ENCODE measurements around the gene SHMT1.
A peak's percentile ranks its signal among the peaks of the same experiment; 100 is the strongest.

Gene SHMT1

DNA sequence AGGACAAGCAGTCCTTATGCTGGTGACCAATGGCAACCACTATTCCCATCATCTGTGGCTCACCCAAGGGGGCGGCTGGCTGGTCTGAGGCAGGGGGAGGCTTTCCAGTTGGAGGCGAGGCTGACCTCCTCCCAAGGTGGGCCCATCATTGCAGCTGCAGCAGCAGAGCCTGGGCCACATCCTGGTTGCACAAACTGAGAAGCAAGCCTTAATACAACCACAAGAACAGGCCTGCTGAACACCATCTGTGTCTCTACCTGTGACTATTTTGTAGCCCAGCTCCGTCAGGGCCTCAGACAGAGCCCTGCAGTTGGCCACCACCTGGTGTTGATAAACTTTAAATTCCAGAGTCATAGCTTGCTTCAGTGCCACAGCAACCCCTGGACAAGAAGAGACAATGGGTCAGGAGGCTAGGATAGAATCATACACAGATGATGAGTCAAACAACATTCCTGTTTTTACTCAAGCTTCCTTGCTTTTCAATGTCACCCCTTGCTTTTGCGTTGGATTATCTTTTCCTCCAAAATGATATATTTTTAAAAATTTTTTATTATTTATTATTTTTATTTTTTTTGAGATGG lies 30.4 kb downstream of the SHMT1 start:
- intact Hi-C loops (cut with DNase I), result no loop called here
- no peak for DNase-seq

DNA sequence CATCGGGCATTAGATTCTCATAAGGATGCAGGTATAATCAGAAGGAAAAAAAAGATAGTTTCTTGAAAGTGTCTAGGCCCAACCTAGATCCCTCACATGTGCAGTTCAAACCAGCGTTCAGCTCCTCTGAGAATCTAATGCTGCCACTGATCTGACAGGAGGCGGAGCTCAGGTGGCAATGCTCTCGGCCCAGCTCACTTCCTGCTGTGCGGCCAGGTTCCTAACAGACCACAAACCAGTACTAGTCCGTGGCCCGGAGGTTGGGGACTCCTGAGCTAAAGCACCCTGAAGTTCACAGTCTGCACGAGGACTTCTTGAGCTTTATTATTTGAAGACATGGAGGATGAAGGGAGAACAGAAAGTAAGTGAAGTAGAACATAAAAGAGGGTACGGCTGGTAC lies 31.5 kb downstream of the SHMT1 start:
- intact Hi-C loops (cut with DNase I), result no loop called here
- no peak for DNase-seq

DNA sequence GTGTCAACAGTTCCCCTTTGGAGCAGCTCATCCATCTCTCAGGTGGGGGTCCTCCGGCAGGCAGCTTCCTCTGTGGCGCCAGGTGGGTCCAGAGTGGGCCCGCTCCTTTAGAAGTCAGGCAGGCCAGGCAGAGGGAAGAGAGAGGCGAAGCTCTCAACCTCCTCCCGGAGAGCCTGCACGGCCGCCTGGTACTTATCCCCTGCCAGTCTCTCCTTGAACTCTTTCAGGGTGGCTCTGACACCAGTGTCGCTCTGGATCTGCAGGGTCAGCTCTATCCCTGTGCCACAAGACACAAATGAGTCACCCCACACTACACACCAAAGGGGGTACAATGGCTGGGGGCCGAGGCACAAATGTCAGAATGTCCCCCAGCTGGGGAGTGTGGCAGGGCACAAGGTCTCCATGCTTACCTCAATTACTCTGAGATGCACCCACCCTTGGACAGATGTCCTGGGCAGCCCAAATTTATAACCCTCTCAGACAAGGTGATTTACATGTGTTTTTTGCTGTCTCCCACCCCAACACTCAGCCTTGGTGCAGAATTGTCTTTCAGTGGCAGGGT lies 34.6 kb downstream of the SHMT1 start:
- intact Hi-C loops (cut with DNase I), result no loop called here

DNA sequence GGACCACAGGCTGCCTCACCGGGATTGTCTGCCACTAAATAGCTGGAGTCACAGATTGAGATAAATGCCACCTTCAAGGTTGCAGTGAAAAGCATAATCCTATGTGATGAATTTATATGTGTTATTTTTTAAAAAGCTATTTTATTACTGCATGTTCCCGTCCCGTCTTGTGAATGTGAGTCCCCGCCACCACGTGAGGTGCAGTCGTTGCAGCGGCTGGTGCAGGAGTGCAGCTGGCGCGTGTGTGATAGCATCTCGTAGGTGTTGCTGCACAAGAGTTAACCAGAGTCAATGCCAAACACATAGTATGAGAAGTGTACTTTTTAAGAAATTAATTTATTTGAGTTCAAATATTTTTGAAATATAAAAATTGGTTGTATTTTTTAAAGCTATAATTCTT lies 35.8 kb downstream of the SHMT1 start:
- peak in 33 of 42 donors; percentile 16 to 75 (median 52) for DNase-seq
- intact Hi-C loops (cut with DNase I), result no loop called here

More for the DNA sequence above, 34.6 kb downstream of the SHMT1 start:
- no peak for DNase-seq

DNA sequence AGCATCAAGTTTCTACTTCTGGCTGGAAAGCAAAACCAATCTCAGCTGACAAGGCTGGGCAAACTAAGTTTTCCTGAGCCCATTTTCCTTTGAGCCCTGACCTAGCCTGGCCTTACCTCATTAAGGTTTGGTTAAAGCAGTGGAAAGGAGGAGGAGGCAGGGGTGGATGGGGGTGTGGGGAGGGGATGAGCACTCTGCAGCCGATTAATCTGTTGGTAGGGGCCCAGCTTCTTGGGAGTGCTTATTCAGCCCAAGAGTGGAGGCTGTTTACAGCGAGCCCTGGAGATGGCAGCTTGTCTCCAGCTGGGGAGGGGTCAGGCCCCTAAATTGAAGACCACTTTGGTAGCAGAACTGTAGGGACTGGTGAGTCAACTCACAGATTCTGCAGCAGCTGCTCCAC lies 36.3 kb downstream of the SHMT1 start:
- DNase-seq, result no peak
- intact Hi-C loops (cut with DNase I), result no loop called here

DNA sequence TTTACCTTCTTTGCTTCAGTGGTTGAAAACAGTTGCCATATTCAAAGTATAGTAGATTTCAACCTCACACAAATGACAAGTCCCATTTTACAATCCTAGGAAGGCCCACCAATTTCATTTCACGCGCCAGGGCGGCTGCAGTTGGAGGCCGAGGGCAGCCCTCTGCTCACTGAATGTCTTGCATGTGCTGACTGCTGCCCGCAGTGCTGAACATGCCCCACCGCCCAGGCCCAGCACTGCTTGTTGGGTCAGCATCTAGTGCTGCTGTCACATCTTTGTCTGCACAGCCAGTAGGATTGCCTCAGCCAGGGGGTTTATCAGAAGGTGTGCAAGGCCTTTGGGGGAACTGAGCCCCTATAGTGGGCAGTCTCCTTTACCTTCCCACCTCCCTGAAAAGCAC lies 36.8 kb downstream of the SHMT1 start:
- no peak for DNase-seq
- intact Hi-C loops (cut with DNase I), result no loop called here

DNA sequence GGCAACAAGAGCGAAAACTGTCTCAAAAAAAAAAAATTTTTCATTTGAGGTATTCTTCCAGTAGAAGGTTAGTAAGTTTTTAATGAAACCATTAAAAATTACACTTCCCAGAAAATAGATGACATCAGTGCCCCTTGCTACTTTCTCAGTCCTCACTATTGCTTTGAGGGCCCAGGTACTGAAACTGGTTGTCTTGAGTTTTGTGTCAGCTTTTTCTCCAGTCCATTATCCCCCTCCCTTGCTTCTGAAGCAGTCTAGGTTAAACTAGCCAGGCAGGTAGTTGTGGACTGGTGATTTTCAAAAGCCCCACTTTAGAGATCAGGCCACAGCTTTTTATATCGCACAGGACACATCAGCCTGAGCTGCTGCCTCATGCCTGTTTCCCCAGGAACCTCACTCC lies 37.3 kb downstream of the SHMT1 start:
- intact Hi-C loops (cut with DNase I), result no loop called here
- DNase-seq, result no peak

DNA sequence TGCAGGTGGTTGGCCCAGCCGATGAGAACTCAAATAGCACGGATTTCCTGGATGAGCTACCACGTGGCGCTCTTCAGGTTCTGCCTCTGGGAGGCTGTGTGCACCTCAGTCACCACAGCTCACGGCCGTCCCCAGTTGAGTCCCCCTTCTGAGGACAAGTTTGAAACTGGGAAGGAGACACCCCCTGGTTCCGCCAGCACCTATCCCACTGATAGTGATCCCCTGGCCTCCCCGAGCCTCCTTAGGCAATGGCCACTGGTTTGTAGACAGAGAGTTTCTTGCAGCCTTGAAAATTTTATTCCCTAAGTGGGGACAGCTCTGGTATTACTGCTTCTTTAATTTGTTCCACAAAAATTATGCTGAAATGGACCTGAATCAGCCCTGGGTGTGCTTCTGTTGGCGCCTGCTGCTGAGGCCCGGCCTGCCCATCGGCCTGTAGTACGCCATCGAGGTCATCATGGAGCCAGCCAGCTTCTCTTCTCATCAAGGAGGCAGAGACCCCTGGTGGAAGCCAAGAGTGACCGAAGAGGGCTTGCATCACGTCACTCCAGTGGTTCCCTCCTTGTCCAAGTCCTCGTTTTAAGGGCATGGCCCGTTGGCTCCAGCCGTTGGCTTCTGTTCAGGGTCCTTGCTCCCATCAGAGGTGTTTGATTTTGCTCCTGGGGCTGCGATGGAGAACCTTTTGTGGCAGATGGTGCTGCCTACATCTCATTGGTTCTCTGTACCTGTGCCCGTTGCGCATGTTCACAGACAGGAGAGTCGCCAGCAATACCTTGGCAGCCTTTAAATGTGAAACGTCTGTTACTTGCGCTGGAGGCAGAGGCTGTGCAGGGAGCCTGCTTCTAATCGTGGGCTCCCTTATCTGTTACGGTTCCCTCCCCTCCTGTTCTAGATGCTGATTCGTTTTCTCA lies 39.0 kb downstream of the SHMT1 start:
- intact Hi-C loops (cut with DNase I), result no loop called here
- DNase-seq, result no peak

DNA sequence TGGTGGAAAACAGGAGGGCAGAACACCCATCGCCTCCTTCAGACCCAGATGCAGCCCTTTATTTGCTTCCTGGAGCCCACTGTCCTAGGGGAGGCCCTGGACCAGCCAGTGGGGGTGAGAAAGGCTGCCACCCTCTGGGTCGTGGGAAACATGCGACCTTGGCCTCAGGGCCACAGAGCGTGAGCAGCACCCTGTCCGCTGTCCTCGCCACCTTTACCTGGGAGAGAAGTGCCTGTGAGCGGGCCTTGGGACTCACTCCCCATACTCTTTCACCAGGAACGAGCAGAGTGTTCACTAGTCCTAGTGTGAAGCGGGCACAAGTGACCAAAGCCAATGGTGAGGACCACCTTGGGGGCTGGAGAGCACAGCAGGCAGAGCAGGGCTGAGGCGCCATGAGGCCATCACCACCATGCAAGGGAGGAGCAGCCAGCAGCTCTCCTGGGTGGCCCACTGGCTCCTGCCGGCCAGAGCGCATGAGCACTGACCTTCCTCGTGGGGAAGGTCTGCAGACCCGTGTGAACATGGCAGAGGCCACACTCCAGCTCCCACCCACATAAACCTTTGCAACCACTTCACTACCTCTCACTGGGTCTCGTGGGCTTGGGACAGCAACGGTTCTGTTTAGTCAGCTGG lies 39.7 kb downstream of the SHMT1 start:
- intact Hi-C loops (cut with DNase I), result no loop called here
- no peak for DNase-seq

DNA sequence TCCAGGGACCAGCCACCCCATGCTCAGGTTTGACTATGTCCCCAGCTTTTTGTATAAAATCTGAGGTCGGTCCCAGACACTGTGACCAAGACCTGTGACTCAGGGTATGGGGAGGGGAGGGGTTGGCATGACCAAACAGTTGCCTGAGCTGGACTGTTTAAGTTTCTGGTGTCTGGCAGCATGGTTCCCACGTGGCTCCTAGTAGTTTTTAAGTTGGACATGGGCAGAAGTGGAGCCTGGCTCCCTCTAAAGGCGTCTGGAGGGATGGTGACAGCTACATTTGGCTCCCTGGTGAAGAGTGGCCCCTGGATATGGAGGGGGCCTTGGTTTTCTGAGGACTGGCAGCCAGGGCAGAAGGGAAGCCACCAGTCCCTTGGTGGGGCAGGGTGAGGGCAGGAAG lies 40.3 kb downstream of the SHMT1 start:
- DNase-seq, result no peak
- intact Hi-C loops (cut with DNase I), result no loop called here

DNA sequence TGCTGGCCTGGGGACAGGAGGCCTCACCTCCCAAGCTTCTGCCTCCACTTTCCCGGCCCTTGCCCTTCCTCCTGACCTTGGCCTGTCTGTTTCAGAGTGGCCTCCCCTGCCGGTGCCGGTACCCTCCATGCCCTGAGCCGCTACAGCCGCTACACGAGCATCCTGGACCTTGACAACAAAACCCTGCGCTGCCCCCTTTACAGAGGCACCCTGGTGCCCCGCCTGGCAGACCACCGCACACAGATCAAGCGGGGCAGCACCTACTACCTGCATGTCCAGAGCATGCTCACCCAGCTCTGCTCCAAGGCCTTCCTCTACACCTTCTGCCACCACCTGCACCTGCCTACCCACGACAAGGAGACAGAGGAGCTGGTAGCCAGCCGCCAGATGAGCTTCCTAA lies 40.8 kb downstream of the SHMT1 start:
- DNase-seq, result no peak
- intact Hi-C loops (cut with DNase I), result no loop called here

DNA sequence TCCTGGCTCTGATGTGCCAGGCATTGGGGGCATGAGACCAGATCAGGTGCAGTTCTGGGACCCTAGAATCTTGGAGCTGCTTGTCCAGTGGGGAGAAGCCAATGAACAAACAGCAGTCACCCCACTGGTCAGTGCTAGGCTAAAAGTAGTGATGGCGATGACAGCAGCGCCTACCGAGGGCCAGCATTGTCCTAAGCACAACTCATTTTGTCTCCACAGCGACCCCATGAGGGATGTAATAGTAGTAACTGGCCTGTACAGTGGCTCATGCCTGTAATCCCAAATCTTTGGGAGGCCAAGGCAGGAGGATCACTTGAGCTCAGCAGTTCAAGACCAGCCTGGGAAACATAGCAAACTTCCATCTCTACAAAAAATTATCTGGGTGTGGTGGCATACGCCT lies 42.0 kb downstream of the SHMT1 start:
- DNase-seq, result no peak
- intact Hi-C loops (cut with DNase I), result no loop called here

DNA sequence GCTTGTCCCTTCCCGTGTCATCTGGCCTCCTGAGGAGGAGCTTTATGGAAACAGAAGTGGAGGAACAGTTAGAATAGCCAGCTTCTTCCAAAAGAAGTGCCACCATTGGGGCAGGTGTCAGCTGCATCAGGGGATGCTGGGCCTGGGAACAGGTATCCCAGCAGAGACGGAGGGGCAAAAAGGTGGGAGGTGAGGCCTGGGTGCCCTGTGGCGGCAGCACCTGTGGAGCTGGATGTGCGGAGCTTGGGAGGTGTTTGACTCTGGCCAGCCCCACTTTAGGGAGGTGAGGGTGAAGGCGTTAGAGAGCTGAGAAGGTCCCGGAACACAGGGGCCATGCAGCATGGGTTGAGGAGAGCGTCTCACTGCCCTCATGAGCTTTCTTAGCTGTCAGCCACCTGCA lies 43.0 kb downstream of the SHMT1 start:
- no peak for DNase-seq
- intact Hi-C loops (cut with DNase I), result no loop called here

DNA sequence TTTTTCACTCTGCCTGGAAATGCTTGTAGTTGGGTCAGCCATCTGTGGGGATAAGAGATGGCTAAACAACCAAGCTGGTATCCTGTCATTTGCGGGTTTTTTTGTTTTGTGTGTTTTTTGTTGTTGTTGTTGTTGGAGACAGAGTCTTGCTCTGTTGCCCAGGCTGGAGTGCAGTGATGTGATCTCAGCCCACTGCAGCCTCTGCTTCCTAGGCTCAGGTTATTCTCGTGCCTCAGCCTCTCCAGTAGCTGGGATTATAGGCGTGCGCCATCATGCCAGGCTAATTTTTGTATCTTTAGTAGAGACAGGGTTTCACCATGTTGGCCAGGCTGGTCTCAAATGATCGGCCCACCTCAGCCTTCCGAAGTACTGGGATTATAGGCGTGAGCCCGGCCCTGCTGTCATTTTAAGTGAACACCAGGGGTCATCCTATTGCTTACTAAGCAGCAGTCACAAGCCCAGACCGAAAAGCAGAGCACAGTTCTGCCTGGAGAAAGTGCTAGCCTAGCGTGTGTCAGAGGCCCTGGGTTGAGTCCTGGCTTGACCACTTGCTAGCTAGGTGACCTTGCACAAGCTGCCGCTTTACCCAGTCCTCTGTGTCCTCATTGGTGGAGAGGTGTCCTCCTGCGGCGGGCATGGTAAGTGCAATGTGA lies 43.6 kb downstream of the SHMT1 start:
- DNase-seq, result peak in 23 of 42 donors; percentile 13 to 74 (median 34)
- intact Hi-C loops (cut with DNase I), result loop anchor here (10.0 kb wide), 2 partner anchors 65 to 135 kb away; partner anchors contain the start of genes ALKBH5 and FLII

DNA sequence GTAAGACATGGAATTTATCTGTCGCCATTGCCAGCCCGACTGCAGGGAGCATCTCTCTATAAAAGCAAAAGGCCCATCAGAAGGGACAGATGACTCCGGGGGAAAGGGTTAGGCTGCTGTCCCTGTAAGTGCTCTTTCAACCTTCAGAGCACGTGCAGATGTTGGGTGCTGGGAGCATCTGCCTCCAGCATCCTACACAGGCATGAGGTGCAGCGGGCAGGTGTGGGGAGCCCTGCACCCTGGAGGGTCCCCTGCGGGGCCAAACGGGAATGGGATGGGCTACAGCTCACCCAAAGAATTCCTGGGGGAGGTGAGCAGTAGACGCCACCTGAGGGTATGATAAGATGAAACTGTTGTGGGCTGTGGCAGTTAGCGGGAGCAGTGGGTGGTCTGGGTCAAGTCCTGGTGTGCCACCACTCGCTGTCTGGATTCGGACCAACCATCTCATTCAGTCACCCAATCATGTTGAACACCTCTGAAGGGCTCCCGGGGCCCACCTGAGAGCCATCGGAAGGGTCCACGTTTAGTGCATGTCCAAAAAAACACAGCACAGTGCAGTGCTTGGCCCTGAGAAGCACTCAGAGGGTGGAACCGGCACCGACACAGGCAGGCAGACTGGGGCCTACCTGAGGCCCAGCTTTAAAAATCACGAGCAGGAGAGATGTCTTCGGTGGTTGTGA lies 44.4 kb downstream of the SHMT1 start:
- intact Hi-C loops (cut with DNase I), result loop anchor here (10.0 kb wide), 2 partner anchors 64 to 134 kb away; partner anchors contain the start of genes ALKBH5 and FLII
- DNase-seq, result no peak

DNA sequence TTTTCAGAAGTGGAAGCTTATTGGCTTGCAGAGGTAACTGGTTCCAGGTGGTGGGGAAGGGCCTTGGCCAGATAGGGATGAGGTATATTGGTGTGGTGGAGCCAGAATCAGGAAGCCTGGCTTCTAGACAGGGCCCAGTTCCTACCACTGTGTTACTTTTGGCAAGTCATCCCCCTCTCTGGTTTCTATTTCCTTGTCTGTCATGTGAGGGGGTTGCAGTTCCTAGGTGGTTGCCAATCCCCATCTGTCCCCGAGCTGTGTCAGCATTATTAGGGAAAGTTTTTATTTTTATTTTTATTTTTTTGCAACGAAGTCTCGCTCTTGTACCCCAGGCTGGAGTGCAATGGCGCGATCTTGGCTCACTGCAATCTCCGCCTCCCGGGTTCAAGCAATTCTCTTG lies 45.2 kb downstream of the SHMT1 start:
- DNase-seq, result no peak
- intact Hi-C loops (cut with DNase I), result loop anchor here (10.0 kb wide), 2 partner anchors 63 to 133 kb away; partner anchors contain the start of genes ALKBH5 and FLII

DNA sequence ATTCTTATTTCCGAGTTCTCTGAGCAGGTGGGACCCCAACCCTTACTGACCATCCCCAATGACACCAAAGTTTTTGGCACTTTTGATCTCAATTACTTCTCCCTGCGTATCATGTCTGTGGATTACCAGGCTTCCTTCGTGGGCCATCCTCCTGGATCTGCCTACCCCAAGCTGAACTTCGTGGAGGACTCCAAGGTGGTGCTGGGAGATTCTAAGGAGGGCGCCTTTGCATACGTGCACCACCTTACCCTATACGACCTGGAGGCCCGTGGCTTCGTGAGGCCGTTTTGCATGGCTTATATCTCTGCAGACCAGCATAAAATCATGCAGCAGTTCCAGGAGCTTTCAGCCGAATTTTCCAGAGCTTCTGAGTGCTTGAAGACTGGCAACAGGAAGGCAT lies 47.4 kb downstream of the SHMT1 start:
- intact Hi-C loops (cut with DNase I), result loop anchor here (10.0 kb wide), 2 partner anchors 61 to 131 kb away; partner anchors contain the start of genes ALKBH5 and FLII
- no peak for DNase-seq

DNA sequence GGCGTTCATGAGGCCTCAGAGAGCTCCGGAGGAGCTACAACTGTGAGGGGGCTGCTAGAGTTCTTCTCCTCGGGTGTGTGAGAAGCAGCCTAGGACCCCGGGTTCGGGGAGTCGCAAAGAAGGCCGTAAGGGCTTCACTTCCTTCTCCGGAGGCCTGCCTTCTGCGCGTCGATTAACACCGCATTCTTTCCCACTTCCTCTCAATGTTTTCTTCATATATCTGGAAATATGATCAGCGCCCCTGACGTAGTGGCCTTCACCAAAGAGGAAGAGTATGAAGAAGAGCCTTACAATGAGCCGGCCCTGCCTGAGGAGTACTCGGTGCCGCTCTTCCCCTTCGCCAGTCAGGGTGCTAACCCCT lies 47.8 kb downstream of the SHMT1 start:
- intact Hi-C loops (cut with DNase I), result loop anchor here (10.0 kb wide), 2 partner anchors 61 to 131 kb away; partner anchors contain the start of genes ALKBH5 and FLII
- DNase-seq, result peak in 1 of 42 donors; percentile 25
